ENCODE measurements around the gene ZNHIT3. TPM values are rescaled to one million over a fixed set of nuclear protein-coding genes. Genes with fewer than 3 reads are reported as not detected.
A peak's percentile ranks its signal among the peaks of the same experiment; 100 is the strongest.

Gene ZNHIT3
- total and polyA plus RNA-seq, 10 of the 15 experiments (the other 5 are each of a cell fraction or from before 2014, with no cell fraction given), result 34.1 to 128 (median 55.6) TPM

GRCh38 chr17:36544044-36544306 lies 57.5 kb downstream of the ZNHIT3 start:
- no peaks in the 10 kb centered on the region for H4K20me1 ChIP-seq (ENCODE audit: control insufficient read depth, insufficient read depth)
- in situ Hi-C loops (cut with MboI), result no loop called here
- TF ChIP-seq IRF3 (IDR thresholded peaks at IDR 0.05) (no peak), DPF2 (IDR thresholded peaks at IDR 0.05) (no peak), ESRRA (IDR thresholded peaks at IDR 0.05; ENCODE audit: low read length) (no peak; the same call in 1 of the 2 replicates), EED (IDR thresholded peaks at IDR 0.05; ENCODE audit: low read depth) (no peak), RUNX3 (IDR thresholded peaks at IDR 0.05; ENCODE audit: low read length) (peak; percentile 26; the same call in 1 of the 2 replicates), NR2C1 (IDR thresholded peaks at IDR 0.05) (no peak), ATF2 (IDR thresholded peaks at IDR 0.05; ENCODE audit: low read length) (no peak), POLR2AphosphoS5 (IDR thresholded peaks at IDR 0.05; ENCODE audit: low read length) (peak; percentile 77; the same call in 1 of the 2 replicates), STAT1 (conservative IDR thresholded peaks at IDR 0.05) (no peak), PAX5 (IDR thresholded peaks at IDR 0.05; ENCODE audit: borderline replicate concordance, low read depth, low read length) (no peak), E2F4 (IDR thresholded peaks at IDR 0.05; ENCODE audit: low read depth, low read length) (no peak), PAX8 (IDR thresholded peaks at IDR 0.05) (no peak), RB1 (IDR thresholded peaks at IDR 0.05; ENCODE audit: borderline replicate concordance) (no peak), CBX5 (IDR thresholded peaks at IDR 0.05; ENCODE audit: low read depth) (no peak), SMAD5 (IDR thresholded peaks at IDR 0.05; ENCODE audit: low read depth) (no peak), ZZZ3 (IDR thresholded peaks at IDR 0.05; ENCODE audit: control insufficient read depth, insufficient read length, low read depth) (no peak), HDAC2 (IDR thresholded peaks at IDR 0.05) (no peak), RELA (IDR thresholded peaks at IDR 0.05; ENCODE audit: borderline replicate concordance, partially characterized antibody) (no peak), SKIL (IDR thresholded peaks at IDR 0.05; ENCODE audit: low read depth, poor library complexity, severe bottlenecking) (peak; percentile 34), NBN (IDR thresholded peaks at IDR 0.05) (0 out of 2 replicates have a peak, but pooled peaks have one; percentile 41), EZH2 (IDR thresholded peaks at IDR 0.05; ENCODE audit: borderline replicate concordance, control insufficient read depth, low read depth, low read length) (no peak), FOXK2 (IDR thresholded peaks at IDR 0.05) (no peak)

More at GRCh38 chr17:36544044-36544306, 57.5 kb downstream of the ZNHIT3 start:
- Histone ChIP-seq H3K9ac (ENCODE audit: control insufficient read depth, insufficient read depth, low read length) (peak overlapping the region; percentile 95), H3K4me3 (peak overlapping the region; percentile 89), H3K9me3 (replicated peaks; ENCODE audit: control insufficient read depth, insufficient read depth, low read length) (no peaks in the 10 kb centered on the region), H3K4me1 (ENCODE audit: control insufficient read depth, insufficient read depth, low read length) (0 out of 2 replicates have a peak, but pooled peaks cover 3% of the 10 kb centered on the region), H3K4me2 (ENCODE audit: control insufficient read depth, insufficient read depth) (peak overlapping the region; percentile 26), H3K27ac (ENCODE audit: control insufficient read depth, insufficient read depth) (peak overlapping the region; percentile 90), H3K27me3 (replicated peaks in 1 of 2; ENCODE audit: control insufficient read depth in 2 of 2, insufficient read depth in 2 of 2, low read length in 1 of 2) (no peaks in the 10 kb centered on the region), H3K36me3 (ENCODE audit: control insufficient read depth in 2 of 2, insufficient read depth in 2 of 2, low read length in 1 of 2) (no peaks in the 10 kb centered on the region; a peak in 1 of 4 replicates), H2AFZ (ENCODE audit: control insufficient read depth, low read depth, low read length) (peak overlapping the region; percentile 81), H3K79me2 (ENCODE audit: control insufficient read depth, insufficient read depth, low read length) (peaks cover 50% of the 10 kb centered on the region)
- intact Hi-C loops (cut with micrococcal nuclease; ENCODE audit: unreplicated experiment), result loop anchor here (1.0 kb wide), 1 partner anchor 8 kb away; no protein-coding TSS in a partner anchor
- POLR2A ChIA-PET, result interaction anchor here (0.6 to 4.9 kb wide), 7 partner anchors 8 to 735 kb away, joined by 3 to 28 read pairs (median 5); partner anchors contain the start of genes MRM1, PIGW and TAF15
- RAD21 ChIA-PET (ENCODE audit: unreplicated experiment), result interaction anchor here (1.0 to 2.3 kb wide), 3 partner anchors 9 to 59 kb away, joined by 3 to 15 read pairs (median 3); partner anchors contain the start of genes MRM1, MYO19 and PIGW
- 0% methylated on average over 10 of the region's 10 CpGs for WGBS (ENCODE audit: insufficient coverage, insufficient replicate concordance, low lambda C conversion rate, missing lambda C conversion rate)
- CTCF ChIA-PET, result interaction anchor here (0.7 to 4.6 kb wide), 9 partner anchors 9 to 732 kb away, joined by 3 to 34 read pairs (median 3); partner anchors contain the start of genes MRM1, MYO19 and PIGW
- FAIRE-seq (no peak), DNase-seq (ENCODE audit: low read depth, low spot score) (peak; percentile 27), ATAC-seq (peak; percentile 29)
- BruUV-seq (replicated peaks), result no TSS peak
- SMC1A ChIA-PET (ENCODE audit: uncharacterized antibody, unreplicated experiment), result interaction anchor here (1.0 to 1.4 kb wide), 4 partner anchors 21 to 59 kb away, joined by 3 to 9 read pairs (median 4); partner anchors contain the start of gene MRM1
